Left ventricle myocardium superior (tissue), 1 donor: ENCODE results near the gene SH3RF2. TPM values are rescaled to one million over a fixed set of nuclear protein-coding genes. Genes with fewer than 3 reads are reported as not detected.

Experiments used
- ATAC-seq: fragments of 200-7000 bp; cut with Tn5 transposase; one replicate; pipeline ENCODE4 v1.9.1; 2020; ENCODE audit warnings: mild to moderate bottlenecking, moderate library complexity
- DNase-seq: peaks from one replicate; pipeline ENCODE4 v3.0.0-alpha.2; 2020
- intact Hi-C: fragments of 100-400 bp; cut with micrococcal nuclease; formaldehyde crosslinking; loops from one replicate; pipeline ENCODE4 v1.11.0; 2022
- total RNA-seq: library from RNA; stranded (reverse); fragmentation: NEBNext Ultra II Directional; extraction: Animal tissue kit (Norgen Biotek cat#: 25700); gene quantifications from one replicate; pipeline ENCODE4 v1.2.1, GENCODE V29; 2021
- donor health status: DM: no; HTN: yes; CAD: no; lungs with severe emphysema.

The SH3RF2 gene
- total RNA-seq, 1 donor from 2014 or later = 350 TPM

GRCh38 chr5:146024034-146024433 lies 87.7 kb downstream of the SH3RF2 start:
- DNase-seq (no peak), ATAC-seq (no peak)
- intact Hi-C loops = no loop called here

DNA sequence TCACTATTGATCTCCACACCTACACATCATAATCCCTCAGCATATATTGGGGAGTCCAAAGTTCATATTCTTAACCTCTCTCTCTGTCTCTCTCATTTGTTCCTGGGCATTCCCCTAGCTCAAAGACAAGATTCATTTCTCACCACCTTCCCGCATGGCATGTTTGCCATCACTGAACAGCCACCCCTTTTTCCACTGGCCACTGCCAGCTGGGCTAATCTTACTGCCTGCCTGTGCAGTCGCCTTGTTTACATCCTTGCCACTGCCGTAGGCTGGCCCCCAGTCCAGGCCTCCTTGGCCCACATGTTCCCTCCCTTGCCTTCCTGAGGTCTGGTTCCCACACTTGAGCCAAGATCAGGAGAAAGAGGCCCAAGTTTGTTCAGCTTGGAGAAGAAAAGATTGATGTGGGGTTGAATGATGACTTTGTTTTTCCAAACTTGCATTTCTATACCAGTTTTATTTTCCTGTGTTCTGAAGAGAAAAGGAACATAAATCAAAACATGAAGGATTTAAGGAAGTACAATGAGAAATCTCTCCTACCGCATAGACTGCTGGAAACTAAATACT lies 88.8 kb downstream of the SH3RF2 start:
- peak; percentile 58 for DNase-seq
- intact Hi-C loops = no loop called here
- ATAC-seq = peak; percentile 97

DNA sequence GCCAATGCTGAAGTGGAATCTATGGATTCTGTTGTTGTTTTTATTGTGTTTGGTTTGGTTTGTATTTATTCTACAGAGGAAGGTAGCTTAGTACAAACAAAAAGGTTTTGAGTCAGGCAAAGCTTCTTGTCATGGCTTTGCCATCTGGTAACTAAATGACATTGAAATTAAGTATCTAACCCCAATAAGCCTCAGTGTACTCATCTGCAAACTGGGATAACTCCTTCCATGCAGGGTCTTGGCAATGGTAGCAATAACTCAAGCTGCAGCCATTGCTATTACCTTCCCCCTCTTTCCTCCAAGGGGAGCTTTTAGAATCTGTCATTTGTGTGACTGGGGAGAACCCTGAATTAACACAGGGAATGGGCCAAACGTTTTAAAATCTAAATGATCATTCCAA lies 89.3 kb downstream of the SH3RF2 start:
- DNase-seq = no peak
- intact Hi-C loops = no loop called here

GRCh38 chr5:146026307-146027010 lies 90.1 kb downstream of the SH3RF2 start:
- DNase-seq (no peak), ATAC-seq (no peak)
- intact Hi-C loops = no loop called here

More for the DNA sequence above, 89.3 kb downstream of the SH3RF2 start:
- no peak for ATAC-seq

DNA sequence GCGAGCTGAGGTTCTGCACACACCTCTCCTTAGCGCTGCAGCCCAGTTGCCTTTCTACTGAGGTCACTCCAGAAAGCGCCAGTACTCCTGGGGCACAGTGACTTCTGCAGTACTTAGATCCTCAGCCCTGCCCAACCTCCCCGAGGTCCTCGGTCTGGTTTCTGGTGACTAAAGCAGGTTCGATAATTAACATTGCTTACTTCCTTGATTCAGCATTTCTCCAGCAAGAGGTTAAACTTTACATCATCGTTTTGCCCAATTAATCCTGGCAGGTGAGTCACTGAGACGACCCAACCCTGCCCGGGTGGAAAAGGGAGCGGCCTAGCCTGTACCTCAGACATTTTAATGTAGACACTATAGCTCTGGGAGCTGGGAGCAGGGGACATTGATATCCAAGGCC lies 91.4 kb downstream of the SH3RF2 start:
- intact Hi-C loops = no loop called here
- no peak for DNase-seq
- ATAC-seq = no peak

DNA sequence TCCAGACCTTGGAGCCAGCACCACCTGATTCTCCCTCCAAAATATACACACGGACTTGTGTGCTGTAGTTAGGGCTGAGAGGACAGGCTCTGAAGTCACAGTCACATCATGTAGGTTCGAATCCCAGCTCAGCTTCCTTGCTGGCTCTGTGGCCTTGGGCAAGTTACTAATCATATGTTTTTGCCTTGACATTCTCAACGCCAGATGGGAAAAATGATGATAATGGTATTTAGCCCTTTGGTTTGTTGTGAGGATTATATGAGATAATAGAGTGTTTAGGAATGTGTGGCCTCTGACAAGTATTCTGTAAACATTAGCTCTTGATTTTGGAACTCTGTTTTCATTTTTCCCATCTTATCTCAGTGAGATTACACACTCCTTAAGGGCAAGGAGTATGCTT lies 96.5 kb downstream of the SH3RF2 start:
- no peak for DNase-seq
- intact Hi-C loops = no loop called here
- ATAC-seq = no peak

- ATAC-seq = no peak
- intact Hi-C loops = no loop called here
- DNase-seq = no peak
Measured at GRCh38 chr5:146034127-146034526, 97.7 kb downstream of the SH3RF2 start.

GRCh38 chr5:146034605-146035004 lies 98.2 kb downstream of the SH3RF2 start:
- ATAC-seq (no peak), DNase-seq (no peak)
- intact Hi-C loops = no loop called here

- intact Hi-C loops = no loop called here
- DNase-seq (no peak), ATAC-seq (no peak)
Measured at GRCh38 chr5:146039420-146039819, 103.0 kb downstream of the SH3RF2 start.

GRCh38 chr5:146040527-146040926 lies 104.1 kb downstream of the SH3RF2 start:
- peak; percentile 63 for DNase-seq

GRCh38 chr5:146041180-146041789 lies 104.9 kb downstream of the SH3RF2 start:
- peak; percentile 49 for ATAC-seq
- no peak for DNase-seq

More at GRCh38 chr5:146040527-146040926, 104.1 kb downstream of the SH3RF2 start:
- ATAC-seq = peak; percentile 96
- intact Hi-C loops = no loop called here

GRCh38 chr5:146042628-146043279 lies 106.4 kb downstream of the SH3RF2 start:
- no peak for DNase-seq
- intact Hi-C loops = no loop called here
- ATAC-seq = no peak

More at GRCh38 chr5:146041180-146041789, 104.9 kb downstream of the SH3RF2 start:
- intact Hi-C loops = no loop called here

- intact Hi-C loops = no loop called here
- ATAC-seq = no peak
Measured at GRCh38 chr5:146043722-146044121, 107.3 kb downstream of the SH3RF2 start.

GRCh38 chr5:146047396-146047795 lies 111.0 kb downstream of the SH3RF2 start:
- ATAC-seq (peak; percentile 91), DNase-seq (peak; percentile 50)
- intact Hi-C loops = loop anchor here (5.0 kb wide), 1 partner anchor 210 kb away; the partner anchor contains the start of gene PRELID2

More at GRCh38 chr5:146043722-146044121, 107.3 kb downstream of the SH3RF2 start:
- DNase-seq = no peak

DNA sequence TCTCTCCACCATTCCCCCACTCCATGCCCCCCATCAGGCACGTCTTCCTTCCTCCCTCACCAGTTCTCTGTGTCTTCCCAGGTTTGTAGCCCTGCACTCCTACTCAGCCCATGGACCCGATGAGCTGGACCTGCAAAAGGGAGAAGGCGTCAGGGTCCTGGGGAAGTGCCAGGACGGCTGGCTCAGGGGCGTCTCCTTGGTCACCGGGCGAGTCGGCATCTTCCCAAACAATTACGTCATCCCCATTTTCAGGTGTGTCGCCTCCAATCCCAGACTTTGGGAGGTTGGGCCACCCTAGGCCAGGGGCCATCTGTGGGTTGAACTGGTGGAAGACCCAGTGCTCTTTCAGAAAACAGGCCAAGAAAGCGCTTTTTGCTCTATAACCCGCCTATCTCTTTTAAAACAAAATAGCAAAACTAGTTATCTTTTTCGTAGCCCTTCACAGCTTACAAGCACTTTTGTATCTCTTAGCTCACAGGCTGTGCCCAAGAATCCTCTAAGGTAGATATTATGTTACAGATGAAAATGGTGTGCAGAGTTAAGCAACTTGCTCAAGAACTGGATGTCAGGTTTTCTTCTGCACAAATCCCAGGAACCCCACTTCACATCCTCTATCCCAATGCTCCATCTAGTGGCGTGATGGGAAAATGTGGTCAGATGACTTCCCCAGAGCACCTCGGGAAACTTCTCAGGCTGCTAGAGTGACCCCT lies 112.8 kb downstream of the SH3RF2 start:
- DNase-seq (no peak), ATAC-seq (peak; percentile 57)
- intact Hi-C loops = loop anchor here (5.0 kb wide), 1 partner anchor 212 kb away; the partner anchor contains the start of gene PRELID2

DNA sequence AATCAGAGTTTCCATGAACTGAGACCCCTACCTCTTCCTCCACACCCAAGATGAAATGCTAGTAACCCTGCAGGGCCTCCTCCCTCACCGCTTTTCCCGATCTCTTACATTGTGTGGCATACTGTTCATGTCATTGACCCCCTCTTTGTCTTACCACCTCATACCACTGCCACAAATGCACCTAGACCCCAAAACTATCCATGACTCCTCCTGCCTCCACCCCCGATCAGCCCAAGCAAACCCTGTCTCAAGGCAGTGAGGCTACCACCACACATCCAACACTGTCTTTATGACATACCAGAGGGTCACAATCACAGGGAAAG lies 113.3 kb downstream of the SH3RF2 start:
- DNase-seq = no peak
- intact Hi-C loops = loop anchor here (5.0 to 10.0 kb wide), 2 partner anchors 212 to 365 kb away; partner anchors contain the start of gene PRELID2
- ATAC-seq = no peak

GRCh38 chr5:146050086-146050485 lies 113.7 kb downstream of the SH3RF2 start:
- ATAC-seq = no peak
- intact Hi-C loops = loop anchor here (10.0 kb wide), 1 partner anchor 365 kb away; no protein-coding TSS in a partner anchor
- DNase-seq = no peak

- intact Hi-C loops = loop anchor here (10.0 kb wide), 1 partner anchor 367 kb away; no protein-coding TSS in a partner anchor
- ATAC-seq = no peak
- no peak for DNase-seq
Measured at GRCh38 chr5:146051678-146052077, 115.3 kb downstream of the SH3RF2 start.

GRCh38 chr5:146052780-146053179 lies 116.4 kb downstream of the SH3RF2 start:
- intact Hi-C loops = loop anchor here (10.0 kb wide), 1 partner anchor 368 kb away; no protein-coding TSS in a partner anchor

More at GRCh38 chr5:146052780-146053179, 116.4 kb downstream of the SH3RF2 start:
- DNase-seq (no peak), ATAC-seq (no peak)
